ENCODE measurements around the gene EIF1.
"Not testable (repeated sequence)": the region's sequence is repeated elsewhere in the genome, so short reads cannot be mapped to it uniquely, and the experiment has no call there.

The EIF1 gene

GRCh38 chr17:41656249-41657023 is 32.2 kb upstream of the EIF1 start:
- DNase-seq, result no peak

- no peak for DNase-seq
Observed at GRCh38 chr17:41657176-41657754, 31.4 kb upstream of the EIF1 start.

- DNase-seq, result no peak
Observed at GRCh38 chr17:41657936-41658335, 30.7 kb upstream of the EIF1 start.

DNA sequence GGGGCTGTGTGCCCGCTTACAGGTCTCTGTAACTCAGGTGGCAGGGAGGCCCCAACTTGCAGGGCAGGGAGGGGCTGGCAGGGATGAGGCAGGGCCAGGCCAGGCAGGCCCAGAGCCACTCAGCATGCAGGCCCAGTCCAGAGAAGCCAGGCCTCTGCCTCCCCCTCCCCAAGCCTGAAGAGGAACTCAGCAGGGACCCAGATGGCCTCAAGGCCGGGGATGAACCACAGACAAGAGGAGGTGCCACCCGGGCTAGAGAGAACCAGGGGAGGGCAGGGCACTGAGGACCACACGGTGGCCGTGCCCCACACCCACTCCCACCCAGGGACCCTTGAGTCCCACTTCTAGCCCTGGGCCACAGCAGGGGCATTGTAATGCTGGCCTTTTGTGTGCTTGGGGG is 29.8 kb upstream of the EIF1 start:
- DNase-seq, result no peak

- no peak for DNase-seq
Observed at GRCh38 chr17:41659427-41660212, 29.1 kb upstream of the EIF1 start.

DNA sequence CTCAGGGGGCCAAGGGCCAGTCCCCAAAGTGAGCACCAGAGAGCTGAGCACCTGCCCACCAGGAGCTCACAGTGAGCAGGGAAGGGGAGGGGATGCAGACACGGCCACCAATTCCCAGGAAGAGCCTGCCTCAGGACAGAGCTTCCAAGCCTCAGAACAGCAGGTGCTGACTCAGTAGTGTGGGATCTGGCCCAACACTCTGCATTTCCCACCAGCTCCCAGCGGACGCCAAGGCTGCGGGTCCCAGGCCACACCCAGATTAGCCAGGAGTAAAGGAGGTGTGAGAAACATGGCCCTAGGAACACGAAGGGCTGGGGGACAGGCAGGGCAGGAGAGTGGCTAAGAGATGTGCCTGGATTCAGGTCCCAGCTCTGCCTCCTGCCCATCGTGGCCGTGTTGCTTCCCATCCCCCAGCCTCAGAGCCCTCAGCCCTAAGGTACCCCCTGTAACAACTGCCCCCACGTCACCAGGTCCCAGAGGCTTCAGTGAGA is 28.4 kb upstream of the EIF1 start:
- DNase-seq, result no peak

- no peak for DNase-seq
Observed at GRCh38 chr17:41663451-41664171, 25.1 kb upstream of the EIF1 start.

DNA sequence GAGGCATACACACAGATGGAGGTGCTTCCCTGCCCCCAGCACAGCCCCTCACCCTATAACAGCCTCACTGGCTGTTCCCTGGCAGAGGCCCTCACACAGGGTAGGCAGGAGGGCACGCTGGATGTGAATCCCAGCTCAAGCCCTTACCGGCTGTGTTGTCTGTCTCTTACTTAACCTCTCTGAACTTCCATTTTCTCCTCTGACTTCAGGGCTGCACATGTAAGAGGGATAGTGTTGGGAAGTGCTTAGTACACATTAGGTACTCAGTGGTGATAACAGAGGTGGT is 24.6 kb upstream of the EIF1 start:
- no peak for DNase-seq

- no peak for DNase-seq
Observed at GRCh38 chr17:41664587-41665565, 23.8 kb upstream of the EIF1 start.

DNA sequence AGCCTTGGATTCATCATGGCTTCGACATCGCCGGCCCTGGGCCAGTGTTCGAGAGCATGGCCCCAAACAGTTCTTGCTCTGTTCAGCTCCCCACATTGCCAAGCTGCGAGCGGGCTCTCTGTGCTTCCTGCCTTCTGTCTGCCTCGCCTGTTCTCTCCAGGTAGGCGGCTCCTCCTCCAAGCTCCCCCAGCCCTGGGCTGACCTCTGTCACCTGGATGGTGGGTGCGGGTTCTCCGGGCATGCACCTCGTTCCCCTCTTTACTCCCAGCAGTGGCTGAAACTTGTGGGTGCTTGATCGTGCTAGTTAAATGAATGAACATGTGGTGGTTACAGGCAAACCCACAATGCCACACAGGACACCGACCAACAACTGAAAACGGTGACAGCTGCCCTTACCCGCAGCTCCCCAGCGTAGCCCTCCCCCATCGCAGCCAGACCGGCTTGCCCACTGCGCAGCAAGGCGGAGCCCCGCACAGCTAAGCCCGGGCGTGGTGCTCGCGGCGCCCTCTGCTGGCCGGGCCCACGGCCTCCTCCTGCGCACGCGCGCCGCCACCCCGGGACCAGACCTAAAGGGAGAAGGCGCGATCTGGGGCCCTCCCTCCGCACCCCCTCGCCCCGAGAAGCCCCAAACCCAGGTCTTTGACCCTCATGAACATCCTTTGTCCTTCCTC is 23.0 kb upstream of the EIF1 start:
- peak; percentile 77 for DNase-seq

DNA sequence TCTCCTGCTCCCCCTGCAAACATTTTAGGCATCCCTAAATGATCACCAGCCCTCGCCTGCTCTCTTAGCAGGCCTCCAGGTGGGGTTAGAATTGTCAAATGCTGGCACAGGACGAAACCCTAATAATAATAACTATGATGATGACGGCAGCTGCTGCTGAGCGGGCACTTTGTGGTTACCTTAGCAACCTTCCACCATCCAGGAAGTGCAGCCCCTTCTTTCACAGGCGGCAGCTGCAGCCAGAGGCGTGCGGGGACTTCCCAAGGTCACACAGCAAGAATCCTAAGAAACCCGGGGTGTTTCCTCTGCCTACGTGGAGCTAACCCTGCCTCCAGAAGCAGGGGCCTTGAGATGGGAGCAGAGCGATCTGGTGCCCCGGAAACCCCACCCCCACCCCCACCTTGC is 22.4 kb upstream of the EIF1 start:
- DNase-seq, result peak; percentile 63

- peak; percentile 58 for DNase-seq
Observed at GRCh38 chr17:41666708-41667279, 21.9 kb upstream of the EIF1 start.

DNA sequence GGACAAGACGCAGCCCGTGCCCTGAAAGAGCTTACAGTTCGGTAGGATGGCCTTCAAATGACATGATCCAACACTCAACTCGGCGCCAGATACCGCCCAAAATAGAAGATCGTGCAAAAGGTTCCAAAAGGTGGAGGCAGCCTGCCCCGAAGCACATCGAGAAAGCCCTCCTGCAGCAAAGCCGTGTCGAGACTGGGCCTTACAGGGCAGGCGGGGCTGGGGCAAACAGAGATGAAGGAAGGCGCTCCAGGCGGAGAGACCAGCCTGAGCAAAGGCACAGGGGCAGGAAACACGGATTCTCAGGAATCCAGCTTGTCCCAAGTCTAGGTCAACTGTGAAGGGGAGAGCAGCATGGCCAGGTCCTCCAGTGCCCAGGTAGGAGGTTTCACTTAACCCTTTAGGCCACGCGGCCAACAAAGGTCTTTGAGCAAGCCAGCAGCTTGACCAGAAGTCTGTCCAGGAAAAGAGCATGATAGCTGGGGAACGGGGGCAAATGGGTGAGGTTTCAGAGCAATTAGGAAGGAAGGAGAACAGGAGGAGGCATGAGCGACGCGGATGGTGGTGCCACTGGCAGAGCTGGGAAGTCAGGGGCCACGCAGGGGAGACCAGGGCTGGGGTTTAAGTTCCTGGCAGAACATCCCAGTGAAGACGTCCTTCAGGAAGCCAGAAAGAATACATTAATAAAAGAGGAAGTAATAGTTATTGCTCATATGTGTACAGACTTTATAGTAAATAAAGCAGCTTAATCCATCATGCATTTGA is 21.2 kb upstream of the EIF1 start:
- no peak for DNase-seq

GRCh38 chr17:41672153-41672552 is 16.5 kb upstream of the EIF1 start:
- DNase-seq, result no peak

DNA sequence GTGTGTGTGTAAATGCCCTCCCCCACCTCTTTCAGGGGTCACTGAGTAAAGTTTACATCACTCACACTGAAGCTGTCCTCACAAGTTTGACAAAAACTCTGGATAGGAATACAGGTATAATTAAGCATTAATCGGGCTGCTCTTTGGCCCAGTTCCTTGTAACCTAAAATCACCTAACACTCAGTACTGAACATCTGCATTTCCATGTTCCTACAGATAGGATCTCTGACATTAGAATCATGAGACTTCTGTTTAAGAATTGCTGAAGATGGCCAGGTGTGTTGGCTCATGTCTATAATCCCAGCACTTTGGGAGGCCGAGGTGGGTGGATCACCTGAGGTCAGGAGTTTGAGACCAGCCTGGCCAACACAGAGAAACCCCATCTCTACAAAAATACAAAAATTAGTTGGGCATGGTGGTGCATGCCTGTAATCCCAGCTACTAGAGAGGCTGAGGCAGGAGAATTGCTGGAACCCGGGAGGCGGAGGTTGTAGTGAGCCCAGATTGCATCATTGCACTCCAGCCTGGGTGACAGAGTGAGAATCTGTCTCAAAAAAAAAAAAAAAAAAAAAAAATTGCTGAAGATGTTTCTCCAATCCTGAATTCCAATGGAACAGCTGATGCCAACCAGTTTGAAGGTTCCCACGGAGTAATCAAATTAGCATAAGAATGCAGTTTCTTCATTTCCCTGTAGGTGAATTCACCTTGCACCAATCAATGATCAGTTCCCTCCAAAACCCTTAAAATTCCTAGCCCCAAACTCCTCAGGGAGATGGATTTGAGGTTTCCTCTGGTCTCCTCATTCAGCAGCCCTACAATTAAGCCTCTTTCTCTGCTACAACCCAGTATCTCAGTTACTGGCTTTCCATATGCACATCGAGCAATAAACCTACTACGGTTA is 13.3 kb upstream of the EIF1 start:
- not testable (repeated sequence) for DNase-seq

GRCh38 chr17:41676058-41676419 is 12.6 kb upstream of the EIF1 start:
- DNase-seq, result no peak

DNA sequence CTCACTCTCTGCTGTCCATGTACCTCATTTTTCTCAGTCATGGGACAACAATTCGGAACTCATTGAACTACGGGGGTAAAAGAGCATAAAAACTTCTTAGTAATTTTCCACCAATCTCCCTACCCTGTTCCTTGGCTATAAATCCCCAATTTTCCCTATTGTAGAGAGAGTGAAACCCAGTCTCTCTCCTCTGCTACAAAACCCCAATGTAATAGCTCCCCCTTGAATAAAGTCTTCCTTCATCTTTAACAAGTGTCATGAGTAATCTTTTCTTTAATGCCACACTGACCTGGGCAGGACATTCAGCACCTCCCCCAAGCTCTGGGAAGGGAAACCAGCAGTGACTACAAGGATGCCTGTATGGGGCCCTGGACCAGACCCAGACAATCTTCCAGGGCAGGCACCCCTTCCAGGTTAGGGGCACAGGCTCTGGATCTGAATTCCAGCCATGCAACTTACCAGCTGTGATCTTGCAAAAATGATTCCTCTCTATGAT is 10.2 kb upstream of the EIF1 start:
- peak; percentile 42 for DNase-seq

DNA sequence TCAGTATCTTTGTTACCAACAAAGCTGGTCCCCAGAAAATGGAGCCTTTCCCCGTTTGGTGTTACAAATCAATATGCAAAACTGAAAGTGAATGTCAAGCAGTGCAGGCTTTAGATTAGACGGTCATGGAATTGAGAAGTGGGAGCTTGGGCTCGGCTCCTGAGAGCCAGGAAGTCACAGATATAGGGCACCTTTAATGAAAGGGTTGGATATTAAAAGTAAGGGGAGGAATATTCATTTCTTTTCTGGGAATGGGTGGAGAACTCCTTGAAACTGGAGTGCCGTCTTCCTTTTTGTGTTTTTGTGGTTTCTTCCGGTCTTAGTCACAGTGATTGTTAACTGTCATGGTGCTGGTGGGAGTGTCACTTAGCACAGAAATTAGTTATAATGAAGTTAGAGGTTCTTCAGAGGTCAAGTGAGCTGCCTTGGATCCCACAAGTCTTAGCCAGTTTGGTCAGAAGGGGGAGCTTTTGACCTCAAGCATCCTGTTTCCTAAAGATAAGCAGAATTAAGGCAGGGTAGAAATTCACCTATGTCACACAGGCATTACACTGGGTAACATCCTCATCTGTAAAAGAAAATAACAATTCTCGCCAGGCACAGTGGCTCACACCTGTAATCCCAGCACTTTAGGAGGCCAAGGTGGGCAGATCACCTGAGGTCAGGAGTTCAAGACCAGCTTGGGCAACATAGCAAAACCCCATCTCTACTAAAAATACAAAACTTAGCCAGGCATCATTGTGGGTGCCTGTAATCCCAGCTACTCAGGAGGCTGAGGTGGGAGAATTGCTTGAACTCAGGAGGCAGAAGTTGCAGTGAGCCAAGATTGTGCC is 9.6 kb upstream of the EIF1 start:
- DNase-seq, result peak; percentile 62
